Natural killer cell (primary cell): ENCODE measurements around the gene SNAP25. TPM values are rescaled to one million over a fixed set of nuclear protein-coding genes. Genes with fewer than 3 reads are reported as not detected.

Experiments
- ATAC-seq, 3 donors: fragments of 150-1000 bp in 2 of 3; fragments of 200-7000 bp in 1 of 3; cut with Tn5 transposase; 1 replicate in 1 of 3; 2 replicates in 2 of 3; pipeline ENCODE4 v1.10.0; 2021; ENCODE audit warnings: mild to moderate bottlenecking in 2 of 3, moderate library complexity in 2 of 3
- DNase-seq, 2 donors: peaks; one replicate each; pipeline versions ENCODE4 v3.0.0 to v3.0.0-alpha.2; 2013 to 2021; ENCODE audit warnings: mixed read lengths in 1 of 2
- H3K27ac ChIP-seq: one replicate; pipeline ENCODE4 v1.5.1; 2013; ENCODE audit warnings: mild to moderate bottlenecking, low read length
- H3K27me3 ChIP-seq: one replicate; pipeline ENCODE4 v1.6.1; 2013; ENCODE audit warnings: low read length; ENCODE audit not compliant: control insufficient read depth, insufficient read depth
- H3K36me3 ChIP-seq: one replicate; pipeline ENCODE4 v1.6.1; 2013; ENCODE audit warnings: low read length; ENCODE audit not compliant: control insufficient read depth, insufficient read depth
- H3K4me1 ChIP-seq: one replicate; pipeline ENCODE4 v1.6.1; 2013; ENCODE audit warnings: low read length; ENCODE audit not compliant: control insufficient read depth, insufficient read depth
- H3K4me3 ChIP-seq: one replicate; pipeline ENCODE4 v1.5.1; 2013; ENCODE audit warnings: low read length
- H3K9me3 ChIP-seq: one replicate; pipeline ENCODE4 v1.6.1; 2013; ENCODE audit warnings: low read length; ENCODE audit not compliant: control insufficient read depth, insufficient read depth
- H3K27ac Mint-ChIP-seq, 2 donors: one replicate each; pipeline ENCODE4 v1.8.0; 2022; ENCODE audit warnings: mild to moderate bottlenecking in 2 of 2, mixed read lengths in 2 of 2, moderate library complexity in 1 of 2
- H3K27me3 Mint-ChIP-seq, 2 donors: one replicate each; pipeline ENCODE4 v1.8.0; 2022; ENCODE audit warnings: low read depth in 2 of 2, mixed read lengths in 2 of 2
- H3K36me3 Mint-ChIP-seq: one replicate; pipeline ENCODE4 v1.8.0; 2022; ENCODE audit warnings: mixed read lengths
- H3K4me1 Mint-ChIP-seq, 2 donors: one replicate each; pipeline ENCODE4 v1.8.0; 2022; ENCODE audit warnings: mixed read lengths in 2 of 2
- H3K4me3 Mint-ChIP-seq: one replicate; pipeline ENCODE4 v1.8.0; 2022; ENCODE audit warnings: mild to moderate bottlenecking, moderate library complexity, mixed read lengths
- H3K9me3 Mint-ChIP-seq, 2 donors: one replicate each; pipeline ENCODE4 v1.8.0; 2022; ENCODE audit warnings: mixed read lengths in 2 of 2
- WGBS: methylation state at CpG from one replicate; pipeline ENCODE4 v1.1.7; 2013; ENCODE audit warnings: missing lambda C conversion rate; ENCODE audit not compliant: insufficient coverage; 5-methylcytosine and 5-hydroxymethylcytosine counted together
- intact Hi-C: fragments of 100-400 bp; cut with micrococcal nuclease; formaldehyde crosslinking; loops from one replicate; pipeline ENCODE4 v1.14.2; 2022
- total RNA-seq, 4 donors: library from RNA; stranded (reverse); fragments of 120-200 nt in 1 of 4; gene quantifications; one replicate each; pipeline versions ENCODE4 v1.2.3 to v1.2.4, GENCODE V29; 2013 to 2022
- TF ChIP-seq, protein P1 (sequence below): fragments of 200-600 bp; IDR thresholded peaks from one replicate; pipeline ENCODE4 v1.8.0; 2022; ENCODE audit warnings: antibody characterized with exemption

Gene SNAP25
- total RNA-seq, 3 donors from 2014 or later (not counting 1 experiment from before 2014, with no cell fraction given) = not detected

DNA sequence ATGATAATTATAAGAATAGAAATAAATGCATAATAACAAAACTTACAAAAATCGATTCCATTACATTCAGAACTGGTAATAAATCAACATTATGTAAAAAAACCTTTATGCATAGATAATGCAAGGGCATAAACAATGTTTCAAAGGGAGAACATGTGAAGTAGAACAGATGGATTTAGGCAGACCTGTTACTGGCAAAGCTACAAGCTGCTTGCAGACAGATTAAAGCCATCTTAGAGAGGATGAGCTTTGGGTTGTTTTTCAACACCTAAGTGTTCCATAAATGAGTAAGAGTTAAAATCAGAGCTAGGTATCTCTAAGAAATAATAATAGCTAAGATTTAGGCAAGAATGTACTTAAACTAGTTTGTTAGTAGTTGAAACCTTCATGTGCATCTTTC is 37.2 kb downstream of the SNAP25 start:
- TF ChIP-seq, protein P1, sequence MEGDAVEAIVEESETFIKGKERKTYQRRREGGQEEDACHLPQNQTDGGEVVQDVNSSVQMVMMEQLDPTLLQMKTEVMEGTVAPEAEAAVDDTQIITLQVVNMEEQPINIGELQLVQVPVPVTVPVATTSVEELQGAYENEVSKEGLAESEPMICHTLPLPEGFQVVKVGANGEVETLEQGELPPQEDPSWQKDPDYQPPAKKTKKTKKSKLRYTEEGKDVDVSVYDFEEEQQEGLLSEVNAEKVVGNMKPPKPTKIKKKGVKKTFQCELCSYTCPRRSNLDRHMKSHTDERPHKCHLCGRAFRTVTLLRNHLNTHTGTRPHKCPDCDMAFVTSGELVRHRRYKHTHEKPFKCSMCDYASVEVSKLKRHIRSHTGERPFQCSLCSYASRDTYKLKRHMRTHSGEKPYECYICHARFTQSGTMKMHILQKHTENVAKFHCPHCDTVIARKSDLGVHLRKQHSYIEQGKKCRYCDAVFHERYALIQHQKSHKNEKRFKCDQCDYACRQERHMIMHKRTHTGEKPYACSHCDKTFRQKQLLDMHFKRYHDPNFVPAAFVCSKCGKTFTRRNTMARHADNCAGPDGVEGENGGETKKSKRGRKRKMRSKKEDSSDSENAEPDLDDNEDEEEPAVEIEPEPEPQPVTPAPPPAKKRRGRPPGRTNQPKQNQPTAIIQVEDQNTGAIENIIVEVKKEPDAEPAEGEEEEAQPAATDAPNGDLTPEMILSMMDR = no peak
- H3K27me3 Mint-ChIP-seq = peaks cover 6 to 9% of the 10 kb centered on the region in 2 donors
- Histone ChIP-seq H3K27me3 (no peaks in the 10 kb centered on the region), H3K27ac (no peak overlapping the region), H3K4me3 (no peak overlapping the region), H3K4me1 (peaks cover 10% of the 10 kb centered on the region), H3K36me3 (no peaks in the 10 kb centered on the region), H3K9me3 (no peaks in the 10 kb centered on the region)
- ATAC-seq (no peak), DNase-seq (no peak)
- intact Hi-C loops = no loop called here
- H3K9me3 Mint-ChIP-seq = no peaks in the 10 kb centered on the region
- no peaks in the 10 kb centered on the region for H3K36me3 Mint-ChIP-seq
- H3K27ac Mint-ChIP-seq = no peak overlapping the region
- H3K4me3 Mint-ChIP-seq = no peak overlapping the region
- no CpG with 5 or more reads among the region's 1 CpG for WGBS
- H3K4me1 Mint-ChIP-seq = peaks cover 14 to 17% of the 10 kb centered on the region in 2 donors

DNA sequence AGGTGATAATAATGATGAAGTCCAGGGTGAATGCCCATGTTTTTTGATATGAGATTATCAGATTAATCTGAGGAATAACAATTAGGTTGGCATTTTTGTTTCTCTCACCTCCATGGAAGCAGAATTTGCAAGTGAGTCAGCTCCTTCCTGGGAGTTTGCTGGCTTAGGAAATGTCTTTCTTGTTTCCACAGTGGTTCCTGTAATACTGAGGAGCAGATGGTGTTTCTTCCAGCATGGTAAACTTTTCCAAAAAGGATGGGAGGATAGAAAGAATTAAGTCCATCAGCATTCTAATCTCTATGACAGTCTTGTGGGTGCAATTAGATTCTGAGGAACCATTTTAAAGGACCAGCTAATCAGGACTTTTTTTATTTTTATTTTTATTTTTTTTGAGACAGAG is 40.5 kb downstream of the SNAP25 start:
- TF ChIP-seq, protein P1 = no peak
- intact Hi-C loops = no loop called here
- H3K4me3 Mint-ChIP-seq = no peak overlapping the region

DNA sequence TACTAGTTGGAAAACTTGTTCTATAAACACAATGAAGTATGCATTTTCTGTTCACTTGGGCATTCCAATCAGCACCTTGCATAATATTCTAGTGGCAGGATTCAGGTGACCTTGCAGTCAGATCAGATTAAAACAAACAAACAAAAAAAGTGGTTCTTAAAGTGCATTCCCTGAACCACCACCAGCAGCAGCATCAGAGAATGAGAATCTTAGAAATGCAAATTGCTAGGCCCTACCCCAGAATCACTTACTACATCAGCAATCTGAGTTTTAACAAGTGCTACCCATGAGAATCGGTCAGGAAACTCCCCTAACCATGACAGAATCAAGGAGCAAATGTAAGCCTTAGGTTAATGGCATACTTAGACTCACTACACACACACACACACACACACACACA is 41.7 kb downstream of the SNAP25 start:
- no peaks in the 10 kb centered on the region for H3K4me1 Mint-ChIP-seq
- ATAC-seq (no peak), DNase-seq (no peak)
- peaks cover 6 to 12% of the 10 kb centered on the region in 2 donors for H3K27me3 Mint-ChIP-seq
- H3K27me3 ChIP-seq = no peaks in the 10 kb centered on the region
- TF ChIP-seq, protein P1 = no peak
- intact Hi-C loops = no loop called here
- H3K36me3 Mint-ChIP-seq = no peaks in the 10 kb centered on the region
- H3K27ac Mint-ChIP-seq = no peak overlapping the region
- H3K9me3 Mint-ChIP-seq = no peaks in the 10 kb centered on the region
- H3K4me3 ChIP-seq = no peak overlapping the region
- H3K27ac ChIP-seq = no peak overlapping the region
- 70% methylated on average over 1 of the region's 1 CpG for WGBS
- H3K4me3 Mint-ChIP-seq = no peak overlapping the region
- no peaks in the 10 kb centered on the region for H3K9me3 ChIP-seq
- no peaks in the 10 kb centered on the region for H3K36me3 ChIP-seq
- no peaks in the 10 kb centered on the region for H3K4me1 ChIP-seq

More for the DNA sequence above, 40.5 kb downstream of the SNAP25 start:
- H3K27ac ChIP-seq = no peak overlapping the region
- H3K27ac Mint-ChIP-seq = no peak overlapping the region
- no peaks in the 10 kb centered on the region for H3K36me3 Mint-ChIP-seq
- H3K9me3 ChIP-seq = no peaks in the 10 kb centered on the region
- no peaks in the 10 kb centered on the region for H3K36me3 ChIP-seq
- H3K27me3 ChIP-seq = no peaks in the 10 kb centered on the region
- no peak overlapping the region for H3K4me3 ChIP-seq
- H3K4me1 Mint-ChIP-seq = peaks cover 4 to 5% of the 10 kb centered on the region in 2 donors
- DNase-seq (no peak), ATAC-seq (no peak)
- no peaks in the 10 kb centered on the region for H3K9me3 Mint-ChIP-seq
- H3K4me1 ChIP-seq = peaks cover 1% of the 10 kb centered on the region
- peaks cover 6 to 14% of the 10 kb centered on the region in 2 donors for H3K27me3 Mint-ChIP-seq

DNA sequence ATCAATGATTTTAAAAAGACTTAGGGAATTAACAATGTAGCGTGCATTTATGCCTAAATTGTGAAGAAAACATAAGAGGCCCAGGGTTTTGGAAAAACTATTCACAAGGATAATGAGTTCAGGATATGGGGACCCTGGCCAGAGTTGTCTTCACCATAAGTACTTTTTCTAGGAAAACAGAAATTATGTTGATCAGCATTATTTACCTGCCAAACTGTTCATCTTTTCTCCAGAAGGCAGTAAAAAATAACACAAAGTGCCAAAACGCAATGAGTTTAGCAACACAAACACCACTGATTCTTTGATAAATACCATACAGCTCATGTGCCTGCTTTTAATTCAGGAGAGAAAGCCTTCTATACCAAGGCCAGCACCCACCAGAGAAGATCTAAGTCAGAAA is 43.1 kb downstream of the SNAP25 start:
- Histone ChIP-seq H3K36me3 (no peaks in the 10 kb centered on the region), H3K4me1 (no peaks in the 10 kb centered on the region), H3K27me3 (no peaks in the 10 kb centered on the region), H3K9me3 (no peaks in the 10 kb centered on the region), H3K27ac (no peak overlapping the region), H3K4me3 (no peak overlapping the region)
- no peak overlapping the region for H3K27ac Mint-ChIP-seq
- H3K27me3 Mint-ChIP-seq = peaks cover 6 to 15% of the 10 kb centered on the region in 2 donors
- H3K9me3 Mint-ChIP-seq = no peaks in the 10 kb centered on the region
- H3K4me3 Mint-ChIP-seq = no peak overlapping the region
- H3K36me3 Mint-ChIP-seq = no peaks in the 10 kb centered on the region
- TF ChIP-seq, protein P1 = no peak
- ATAC-seq (no peak), DNase-seq (no peak)
- 94% methylated on average over 2 of the region's 2 CpGs for WGBS
- intact Hi-C loops = no loop called here
- no peaks in the 10 kb centered on the region for H3K4me1 Mint-ChIP-seq
